ENCODE data around the gene CALHM2.

GRCh38 chr10:103413564-103413963, 38.6 kb downstream of the CALHM2 start:
- TF ChIP-seq CTCF (IDR thresholded peaks at IDR 0.05) (no peak), POLR2A (IDR thresholded peaks at IDR 0.05) (no peak)
